K562 (cell line): ENCODE measurements around the gene IRS1. TPM values are rescaled to one million over a fixed set of nuclear protein-coding genes. Genes with fewer than 3 reads are reported as not detected.

Source experiments
- ADNP ChIP-seq: fragments of 200-800 bp; sonication (Bioruptor generic); IDR thresholded peaks from 2 replicates; pipeline ENCODE4 v1.6.1; 2016; ENCODE audit warnings: missing genetic modification characterization, missing compliant biosample characterization
- HDAC8 ChIP-seq: fragments of 450-650 bp; IDR thresholded peaks from 2 replicates; pipeline ENCODE4 v1.6.1; 2016; ENCODE audit warnings: mild to moderate bottlenecking, missing genetic modification characterization, moderate library complexity, missing compliant biosample characterization
- KDM5B ChIP-seq: fragments of 200-600 bp; sonication (generic); IDR thresholded peaks from 2 replicates; pipeline ENCODE4 v1.6.1; 2012; ENCODE audit warnings: low read depth, mild to moderate bottlenecking, moderate library complexity, low read length, control low read depth, inconsistent platforms; ENCODE audit not compliant: insufficient replicate concordance
- KLF10 ChIP-seq: fragments of 250-450 bp; sonication (Bioruptor Pico); IDR thresholded peaks from 2 replicates; pipeline ENCODE4 v1.6.1; 2021; ENCODE audit warnings: matching md5 sums
- NFE2L1 ChIP-seq: fragments of 450-650 bp; IDR thresholded peaks from 2 replicates; pipeline ENCODE4 v1.6.1; 2016; ENCODE audit warnings: missing genetic modification characterization, low read depth, mild to moderate bottlenecking, missing compliant biosample characterization, moderate library complexity, borderline replicate concordance
- NRF1 ChIP-seq, 2 experiments: fragments of 450-650 bp; IDR thresholded peaks in 1 of 2; conservative IDR thresholded peaks in 1 of 2; 2 replicates each; pipeline ENCODE4 v1.6.1; 2014; ENCODE audit warnings: mild to moderate bottlenecking in 2 of 2
- RFX5 ChIP-seq: IDR thresholded peaks from 2 replicates; pipeline ENCODE4 v1.6.1; 2011; ENCODE audit warnings: low read depth, mild to moderate bottlenecking, improper control_type of control experiment, low read length
- SMC3 ChIP-seq: conservative IDR thresholded peaks from 2 replicates; pipeline ENCODE4 v1.6.1; 2011; ENCODE audit warnings: low read depth, low read length, improper control_type of control experiment; ENCODE audit not compliant: insufficient read depth
- ZBTB1 ChIP-seq: sonication (generic); formaldehyde crosslinking; IDR thresholded peaks from 2 replicates; pipeline ENCODE4 v1.8.1; 2023; ENCODE audit warnings: missing genetic modification reagents, low read depth, mild to moderate bottlenecking, borderline replicate concordance
- ZKSCAN8 ChIP-seq: fragments of 200-800 bp; sonication (Bioruptor generic); IDR thresholded peaks from 2 replicates; pipeline ENCODE4 v1.6.1; 2016; ENCODE audit warnings: missing genetic modification characterization, missing compliant biosample characterization
- ZNF140 ChIP-seq: fragments of 250-450 bp; sonication (Bioruptor Pico); IDR thresholded peaks from 2 replicates; pipeline ENCODE4 v1.8.0; 2021; ENCODE audit warnings: moderate library complexity, mild to moderate bottlenecking, inconsistent platforms
- ZNF212 ChIP-seq: fragments of 450-650 bp; formaldehyde crosslinking; IDR thresholded peaks from 2 replicates; pipeline ENCODE4 v1.4.0; 2020; ENCODE audit warnings: mild to moderate bottlenecking
- ZNF41 ChIP-seq: fragments of 250-450 bp; sonication (Bioruptor Pico); conservative IDR thresholded peaks from 2 replicates; pipeline ENCODE4 v1.4.0; 2020; ENCODE audit warnings: mild to moderate bottlenecking
- ZNF561 ChIP-seq: fragments of 450-650 bp; formaldehyde crosslinking; conservative IDR thresholded peaks from 2 replicates; pipeline ENCODE4 v1.4.0; 2020; ENCODE audit warnings: mild to moderate bottlenecking, moderate library complexity
- ZNF764 ChIP-seq: fragments of 250-450 bp; sonication (Bioruptor Pico); IDR thresholded peaks from 2 replicates; pipeline ENCODE4 v1.4.0; 2020; ENCODE audit warnings: low read depth, mild to moderate bottlenecking, moderate library complexity
- polyA plus RNA-seq, 8 experiments: library from polyadenylated mRNA; depleted of rRNA in 4 of 8; stranded (reverse) in 5 of 8; unstranded in 3 of 8; fragments of >200 nt; fragmentation: Nextera tagmentation in 2 of 8; fragmentation: Illumina TruSeq in 1 of 8; extraction: Ambion mirVana in 2 of 8; extraction: Trizol in 1 of 8; gene quantifications; 2 replicates each; pipeline versions ENCODE4 v1.2.1 to v1.2.3, GENCODE V29; 2011 to 2014; ENCODE audit warnings: inconsistent platforms in 1 of 8, missing spikeins in 1 of 8
- total RNA-seq, 7 experiments: library from RNA; depleted of rRNA in 6 of 7; stranded (reverse); fragments of >200 nt in 6 of 7; fragmentation: Illumina TruSeq in 2 of 7; extraction: Trizol in 2 of 7; gene quantifications; 2 replicates each; pipeline versions ENCODE4 v1.2.1 to v1.2.3, GENCODE V29; 2011 to 2021; ENCODE audit warnings: low replicate concordance in 1 of 7
- TF ChIP-seq, protein P1 (sequence below): sonication (generic); formaldehyde crosslinking; IDR thresholded peaks from 2 replicates; pipeline ENCODE4 v1.8.0; 2022; ENCODE audit warnings: mild to moderate bottlenecking, missing genetic modification reagents
- TF ChIP-seq, protein P2 (sequence below), 2 experiments: fragments of 150-350 bp in 1 of 2; IDR thresholded peaks; 2 replicates each; pipeline ENCODE4 v1.6.1; 2012 to 2016; ENCODE audit warnings: low read depth in 2 of 2, low read length in 2 of 2, mild to moderate bottlenecking in 1 of 2, moderate library complexity in 1 of 2
- TF ChIP-seq, protein P3 (sequence below): fragments of 250-450 bp; sonication (Bioruptor Pico); IDR thresholded peaks from 2 replicates; pipeline ENCODE4 v1.4.0; 2020; ENCODE audit warnings: mild to moderate bottlenecking, moderate library complexity
- TF ChIP-seq, protein P4 (sequence below): conservative IDR thresholded peaks from 2 replicates; pipeline ENCODE4 v1.6.1; 2011; ENCODE audit warnings: low read depth, mild to moderate bottlenecking, low read length; ENCODE audit not compliant: control insufficient read depth

Gene IRS1
- total and polyA plus RNA-seq, 9 of the 15 experiments (the other 6 are each of a cell fraction or from before 2014, with no cell fraction given) = under 0.01 to 0.31 (median 0.08) TPM; not detected in 1

DNA sequence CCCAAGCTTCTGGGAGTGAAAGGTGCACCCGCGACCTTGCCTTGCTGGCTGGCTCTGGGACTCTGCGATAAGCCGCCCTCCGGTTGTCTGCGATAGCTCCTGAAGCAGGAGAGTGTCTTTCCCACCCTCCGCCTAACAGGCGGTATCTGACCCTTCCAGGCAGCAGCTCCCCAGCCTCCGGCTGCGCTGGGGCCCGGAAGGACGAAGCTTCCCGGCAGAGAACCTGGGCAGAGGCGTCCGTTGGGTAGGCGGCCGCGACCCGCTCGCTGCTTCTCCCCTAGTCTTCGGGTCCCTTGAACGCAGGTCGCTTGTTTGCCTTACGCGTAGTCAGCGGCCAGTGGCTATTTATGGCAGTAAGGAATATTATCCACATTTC, 35.8 kb upstream of the IRS1 start (continued):
- TF ChIP-seq, protein P1, sequence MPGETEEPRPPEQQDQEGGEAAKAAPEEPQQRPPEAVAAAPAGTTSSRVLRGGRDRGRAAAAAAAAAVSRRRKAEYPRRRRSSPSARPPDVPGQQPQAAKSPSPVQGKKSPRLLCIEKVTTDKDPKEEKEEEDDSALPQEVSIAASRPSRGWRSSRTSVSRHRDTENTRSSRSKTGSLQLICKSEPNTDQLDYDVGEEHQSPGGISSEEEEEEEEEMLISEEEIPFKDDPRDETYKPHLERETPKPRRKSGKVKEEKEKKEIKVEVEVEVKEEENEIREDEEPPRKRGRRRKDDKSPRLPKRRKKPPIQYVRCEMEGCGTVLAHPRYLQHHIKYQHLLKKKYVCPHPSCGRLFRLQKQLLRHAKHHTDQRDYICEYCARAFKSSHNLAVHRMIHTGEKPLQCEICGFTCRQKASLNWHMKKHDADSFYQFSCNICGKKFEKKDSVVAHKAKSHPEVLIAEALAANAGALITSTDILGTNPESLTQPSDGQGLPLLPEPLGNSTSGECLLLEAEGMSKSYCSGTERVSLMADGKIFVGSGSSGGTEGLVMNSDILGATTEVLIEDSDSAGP (CRISPR knock-in tag) = no peak
- TF ChIP-seq KLF10 (no peak), HDAC8 (tag) (no peak), ZBTB1 (CRISPR knock-in tag) (no peak; the same call in 1 of the 2 replicates), KDM5B (no peak), ADNP (tag) (no peak), RFX5 (no peak), SMC3 (no peak), ZNF140 (CRISPR knock-in tag) (no peak), ZNF764 (CRISPR knock-in tag) (no peak), ZNF561 (CRISPR knock-in tag) (no peak), ZNF212 (CRISPR knock-in tag) (no peak), ZKSCAN8 (CRISPR knock-in tag) (0 out of 2 replicates have a peak, but pooled peaks have one; percentile 60), ZNF41 (CRISPR knock-in tag) (no peak), NFE2L1 (tag) (no peak), NRF1 (conservative IDR thresholded peaks at IDR 0.05 in 1 of 2, IDR thresholded peaks at IDR 0.05 in 1 of 2) (no peak)
- TF ChIP-seq, protein P2, sequence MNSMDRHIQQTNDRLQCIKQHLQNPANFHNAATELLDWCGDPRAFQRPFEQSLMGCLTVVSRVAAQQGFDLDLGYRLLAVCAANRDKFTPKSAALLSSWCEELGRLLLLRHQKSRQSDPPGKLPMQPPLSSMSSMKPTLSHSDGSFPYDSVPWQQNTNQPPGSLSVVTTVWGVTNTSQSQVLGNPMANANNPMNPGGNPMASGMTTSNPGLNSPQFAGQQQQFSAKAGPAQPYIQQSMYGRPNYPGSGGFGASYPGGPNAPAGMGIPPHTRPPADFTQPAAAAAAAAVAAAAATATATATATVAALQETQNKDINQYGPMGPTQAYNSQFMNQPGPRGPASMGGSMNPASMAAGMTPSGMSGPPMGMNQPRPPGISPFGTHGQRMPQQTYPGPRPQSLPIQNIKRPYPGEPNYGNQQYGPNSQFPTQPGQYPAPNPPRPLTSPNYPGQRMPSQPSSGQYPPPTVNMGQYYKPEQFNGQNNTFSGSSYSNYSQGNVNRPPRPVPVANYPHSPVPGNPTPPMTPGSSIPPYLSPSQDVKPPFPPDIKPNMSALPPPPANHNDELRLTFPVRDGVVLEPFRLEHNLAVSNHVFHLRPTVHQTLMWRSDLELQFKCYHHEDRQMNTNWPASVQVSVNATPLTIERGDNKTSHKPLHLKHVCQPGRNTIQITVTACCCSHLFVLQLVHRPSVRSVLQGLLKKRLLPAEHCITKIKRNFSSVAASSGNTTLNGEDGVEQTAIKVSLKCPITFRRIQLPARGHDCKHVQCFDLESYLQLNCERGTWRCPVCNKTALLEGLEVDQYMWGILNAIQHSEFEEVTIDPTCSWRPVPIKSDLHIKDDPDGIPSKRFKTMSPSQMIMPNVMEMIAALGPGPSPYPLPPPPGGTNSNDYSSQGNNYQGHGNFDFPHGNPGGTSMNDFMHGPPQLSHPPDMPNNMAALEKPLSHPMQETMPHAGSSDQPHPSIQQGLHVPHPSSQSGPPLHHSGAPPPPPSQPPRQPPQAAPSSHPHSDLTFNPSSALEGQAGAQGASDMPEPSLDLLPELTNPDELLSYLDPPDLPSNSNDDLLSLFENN (IDR thresholded peaks at IDR 0.05; ENCODE audit: low read depth in 2 of 2, low read length in 2 of 2) = peak in 1 of 2 experiments; percentile 84; a peak in 2 of 4 replicates
- TF ChIP-seq, protein P3, sequence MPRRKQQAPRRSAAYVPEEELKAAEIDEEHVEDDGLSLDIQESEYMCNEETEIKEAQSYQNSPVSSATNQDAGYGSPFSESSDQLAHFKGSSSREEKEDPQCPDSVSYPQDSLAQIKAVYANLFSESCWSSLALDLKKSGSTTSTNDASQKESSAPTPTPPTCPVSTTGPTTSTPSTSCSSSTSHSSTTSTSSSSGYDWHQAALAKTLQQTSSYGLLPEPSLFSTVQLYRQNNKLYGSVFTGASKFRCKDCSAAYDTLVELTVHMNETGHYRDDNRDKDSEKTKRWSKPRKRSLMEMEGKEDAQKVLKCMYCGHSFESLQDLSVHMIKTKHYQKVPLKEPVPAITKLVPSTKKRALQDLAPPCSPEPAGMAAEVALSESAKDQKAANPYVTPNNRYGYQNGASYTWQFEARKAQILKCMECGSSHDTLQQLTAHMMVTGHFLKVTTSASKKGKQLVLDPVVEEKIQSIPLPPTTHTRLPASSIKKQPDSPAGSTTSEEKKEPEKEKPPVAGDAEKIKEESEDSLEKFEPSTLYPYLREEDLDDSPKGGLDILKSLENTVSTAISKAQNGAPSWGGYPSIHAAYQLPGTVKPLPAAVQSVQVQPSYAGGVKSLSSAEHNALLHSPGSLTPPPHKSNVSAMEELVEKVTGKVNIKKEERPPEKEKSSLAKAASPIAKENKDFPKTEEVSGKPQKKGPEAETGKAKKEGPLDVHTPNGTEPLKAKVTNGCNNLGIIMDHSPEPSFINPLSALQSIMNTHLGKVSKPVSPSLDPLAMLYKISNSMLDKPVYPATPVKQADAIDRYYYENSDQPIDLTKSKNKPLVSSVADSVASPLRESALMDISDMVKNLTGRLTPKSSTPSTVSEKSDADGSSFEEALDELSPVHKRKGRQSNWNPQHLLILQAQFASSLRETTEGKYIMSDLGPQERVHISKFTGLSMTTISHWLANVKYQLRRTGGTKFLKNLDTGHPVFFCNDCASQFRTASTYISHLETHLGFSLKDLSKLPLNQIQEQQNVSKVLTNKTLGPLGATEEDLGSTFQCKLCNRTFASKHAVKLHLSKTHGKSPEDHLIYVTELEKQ (CRISPR knock-in tag) = no peak
- TF ChIP-seq, protein P4, sequence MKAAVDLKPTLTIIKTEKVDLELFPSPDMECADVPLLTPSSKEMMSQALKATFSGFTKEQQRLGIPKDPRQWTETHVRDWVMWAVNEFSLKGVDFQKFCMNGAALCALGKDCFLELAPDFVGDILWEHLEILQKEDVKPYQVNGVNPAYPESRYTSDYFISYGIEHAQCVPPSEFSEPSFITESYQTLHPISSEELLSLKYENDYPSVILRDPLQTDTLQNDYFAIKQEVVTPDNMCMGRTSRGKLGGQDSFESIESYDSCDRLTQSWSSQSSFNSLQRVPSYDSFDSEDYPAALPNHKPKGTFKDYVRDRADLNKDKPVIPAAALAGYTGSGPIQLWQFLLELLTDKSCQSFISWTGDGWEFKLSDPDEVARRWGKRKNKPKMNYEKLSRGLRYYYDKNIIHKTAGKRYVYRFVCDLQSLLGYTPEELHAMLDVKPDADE = peak; percentile 74
